ENCODE results near the gene MTCL1.

The MTCL1 gene

DNA sequence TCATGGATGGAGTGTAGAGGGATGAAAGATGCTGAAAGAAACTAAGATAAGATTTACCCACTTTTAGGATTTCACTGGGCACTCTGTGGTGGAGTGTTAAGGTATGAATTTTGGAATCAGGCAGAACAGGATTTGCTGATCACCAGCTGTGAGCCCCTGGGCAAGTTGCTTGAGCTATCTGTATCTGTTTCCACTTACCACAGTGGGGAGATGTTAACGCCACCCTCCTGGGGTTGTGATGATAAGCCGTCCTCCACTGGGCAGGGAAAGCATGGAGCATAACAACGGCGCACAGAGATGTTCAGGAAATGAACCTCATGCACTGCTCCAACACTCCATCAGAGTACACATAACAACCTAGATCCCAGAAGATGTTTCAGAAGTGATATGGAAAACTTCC is 160.6 kb downstream of the MTCL1 start:
- no peak for DNase-seq (ENCODE audit: low spot score)
- TF ChIP-seq, protein P1, sequence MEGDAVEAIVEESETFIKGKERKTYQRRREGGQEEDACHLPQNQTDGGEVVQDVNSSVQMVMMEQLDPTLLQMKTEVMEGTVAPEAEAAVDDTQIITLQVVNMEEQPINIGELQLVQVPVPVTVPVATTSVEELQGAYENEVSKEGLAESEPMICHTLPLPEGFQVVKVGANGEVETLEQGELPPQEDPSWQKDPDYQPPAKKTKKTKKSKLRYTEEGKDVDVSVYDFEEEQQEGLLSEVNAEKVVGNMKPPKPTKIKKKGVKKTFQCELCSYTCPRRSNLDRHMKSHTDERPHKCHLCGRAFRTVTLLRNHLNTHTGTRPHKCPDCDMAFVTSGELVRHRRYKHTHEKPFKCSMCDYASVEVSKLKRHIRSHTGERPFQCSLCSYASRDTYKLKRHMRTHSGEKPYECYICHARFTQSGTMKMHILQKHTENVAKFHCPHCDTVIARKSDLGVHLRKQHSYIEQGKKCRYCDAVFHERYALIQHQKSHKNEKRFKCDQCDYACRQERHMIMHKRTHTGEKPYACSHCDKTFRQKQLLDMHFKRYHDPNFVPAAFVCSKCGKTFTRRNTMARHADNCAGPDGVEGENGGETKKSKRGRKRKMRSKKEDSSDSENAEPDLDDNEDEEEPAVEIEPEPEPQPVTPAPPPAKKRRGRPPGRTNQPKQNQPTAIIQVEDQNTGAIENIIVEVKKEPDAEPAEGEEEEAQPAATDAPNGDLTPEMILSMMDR (IDR thresholded peaks at IDR 0.05; ENCODE audit: extremely low read depth, missing control alignments): no peak

DNA sequence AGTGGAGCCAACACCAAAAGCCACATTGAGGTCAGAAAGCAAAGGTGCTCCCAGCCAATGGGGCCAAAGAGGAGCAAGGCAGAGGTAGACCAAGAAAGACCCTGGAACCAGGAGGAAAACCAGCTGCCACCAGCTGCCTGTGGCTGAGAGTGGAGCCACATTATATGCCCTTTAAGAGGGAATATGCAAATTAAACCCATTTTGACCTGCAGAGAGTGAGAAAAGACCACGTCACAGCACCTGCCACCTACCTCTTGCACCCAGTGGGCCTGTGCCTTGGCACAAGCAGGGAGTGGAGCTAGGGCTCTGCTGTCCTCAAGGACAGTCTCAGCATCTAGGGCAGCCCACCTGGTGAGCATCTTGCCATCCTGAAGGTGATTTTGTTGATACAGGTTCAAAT is 161.3 kb downstream of the MTCL1 start:
- DNase-seq (ENCODE audit: low spot score): no peak
- TF ChIP-seq, protein P1 (IDR thresholded peaks at IDR 0.05; ENCODE audit: extremely low read depth, missing control alignments): no peak

DNA sequence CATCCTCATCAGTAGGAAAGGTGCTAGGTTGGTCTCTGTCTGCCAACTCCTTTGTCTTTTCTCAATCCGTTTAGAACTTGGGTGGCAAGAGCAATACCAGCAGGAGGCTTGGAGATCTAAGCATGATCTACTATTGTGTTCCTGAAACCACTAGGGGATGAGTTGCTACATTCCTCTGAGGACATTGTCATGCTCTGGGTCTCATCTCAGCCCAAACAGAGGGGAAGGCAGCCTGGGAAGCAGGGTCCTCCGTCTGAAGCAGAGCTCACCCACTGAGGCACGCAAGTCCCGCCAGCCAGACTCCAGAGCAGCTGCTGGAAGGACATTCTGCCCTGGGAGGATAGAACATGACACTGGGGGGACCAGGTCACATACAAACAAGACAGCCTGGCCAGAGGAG is 162.9 kb downstream of the MTCL1 start:
- no peak for DNase-seq (ENCODE audit: low spot score)
- TF ChIP-seq, protein P1 (IDR thresholded peaks at IDR 0.05; ENCODE audit: extremely low read depth, missing control alignments): no peak

DNA sequence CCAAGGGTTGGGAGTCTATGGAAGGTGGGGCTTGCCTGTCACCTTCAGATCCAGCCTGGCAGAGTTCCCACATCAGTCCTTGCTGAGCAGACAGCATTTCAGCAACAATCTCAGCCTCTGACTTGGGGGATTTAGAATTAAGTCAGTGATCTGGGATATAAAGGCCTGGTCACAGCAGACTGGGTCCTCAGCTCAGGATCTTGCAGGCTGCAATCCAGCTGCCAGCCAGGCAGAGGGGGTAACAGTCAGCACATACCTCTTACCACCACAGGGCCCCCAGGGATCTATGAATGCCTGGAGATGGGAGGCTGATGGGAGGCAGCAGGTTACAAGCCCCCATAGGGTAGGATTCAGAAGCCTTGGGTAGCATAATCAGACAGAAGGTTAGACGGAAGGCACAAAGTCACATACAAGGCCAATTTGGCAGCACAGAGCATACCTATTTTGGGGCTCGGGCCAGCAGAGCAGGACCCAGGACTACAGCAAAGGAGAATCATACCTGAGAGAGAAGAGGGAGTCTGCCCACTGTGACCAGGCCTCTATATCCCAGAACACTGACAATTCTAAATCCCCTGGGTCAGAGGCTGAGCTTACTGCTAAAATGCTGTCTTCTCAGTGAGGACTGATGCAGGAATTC is 163.5 kb downstream of the MTCL1 start:
- TF ChIP-seq, protein P1 (IDR thresholded peaks at IDR 0.05; ENCODE audit: extremely low read depth, missing control alignments): no peak

DNA sequence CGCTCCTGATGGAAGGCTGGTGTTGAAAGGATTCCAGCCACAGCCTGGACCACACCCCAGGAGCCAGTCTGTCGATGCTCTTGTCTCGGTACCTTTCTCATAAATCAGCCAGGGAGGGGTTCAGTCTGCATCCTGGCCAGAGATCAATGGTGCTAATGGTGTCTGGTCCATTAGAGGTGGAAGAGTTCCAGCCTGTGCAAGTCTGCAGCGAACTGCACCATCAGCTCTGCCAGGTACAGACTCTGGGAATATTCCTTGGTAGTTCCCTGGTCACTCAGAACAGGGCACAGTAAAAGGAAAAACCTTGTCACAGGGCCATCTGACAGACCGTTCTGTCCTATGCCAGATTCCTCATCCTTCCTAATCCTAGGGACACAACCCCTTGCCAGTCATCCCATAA is 164.3 kb downstream of the MTCL1 start:
- TF ChIP-seq, protein P1 (IDR thresholded peaks at IDR 0.05; ENCODE audit: extremely low read depth, missing control alignments): no peak
- DNase-seq (ENCODE audit: low spot score): no peak

More for the DNA sequence above, 163.5 kb downstream of the MTCL1 start:
- no peak for DNase-seq (ENCODE audit: low spot score)

DNA sequence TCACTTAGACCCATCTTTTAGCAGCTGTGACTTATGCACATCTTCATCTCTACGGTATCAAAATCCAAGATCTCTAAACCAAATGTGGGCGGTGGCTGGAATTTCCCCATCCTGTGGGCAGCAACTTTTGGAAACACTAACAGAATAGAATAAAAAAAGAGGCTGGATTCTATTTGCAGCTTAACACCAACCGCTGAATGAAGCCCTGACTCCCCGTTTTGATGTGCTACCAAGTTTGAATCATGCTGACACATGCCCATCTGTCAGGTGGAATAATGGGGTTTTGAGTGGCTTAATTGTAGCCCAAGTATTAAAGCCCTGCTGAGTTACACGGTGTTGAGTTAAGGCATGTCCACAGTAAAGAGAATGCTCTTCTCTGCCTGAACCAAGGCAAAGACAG is 165.2 kb downstream of the MTCL1 start:
- no peak for DNase-seq (ENCODE audit: low spot score)
- TF ChIP-seq, protein P1 (IDR thresholded peaks at IDR 0.05; ENCODE audit: extremely low read depth, missing control alignments): no peak

DNA sequence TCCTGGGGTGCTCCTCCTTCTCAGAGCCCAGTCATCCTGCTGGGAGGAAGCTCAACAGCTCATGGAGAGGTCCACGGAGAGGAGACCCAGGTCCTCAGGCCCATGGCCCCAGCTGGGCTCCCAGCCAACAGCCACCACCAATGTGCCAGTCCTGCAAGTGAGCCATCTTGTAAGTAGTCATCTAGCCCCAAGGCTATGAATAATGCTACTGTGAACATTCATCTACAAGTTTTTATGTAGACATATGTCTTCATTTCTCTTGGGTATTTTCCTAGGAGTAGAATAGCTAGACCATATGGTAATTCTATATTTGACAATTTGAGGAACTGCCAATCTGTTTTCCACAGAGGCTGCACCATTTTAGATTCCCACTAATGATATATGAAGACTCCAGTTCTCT is 166.1 kb downstream of the MTCL1 start:
- DNase-seq (ENCODE audit: low spot score): no peak
- TF ChIP-seq, protein P1 (IDR thresholded peaks at IDR 0.05; ENCODE audit: extremely low read depth, missing control alignments): no peak
